IMR-90 (cell line): ENCODE results near the gene AP2B1. TPM values are rescaled to one million over a fixed set of nuclear protein-coding genes. Genes with fewer than 3 reads are reported as not detected.

Source experiments
- ATAC-seq: fragments of 200-7000 bp; cut with Tn5 transposase; 2 replicates; pipeline ENCODE4 v1.9.1; 2020; ENCODE audit warnings: low read depth, mild to moderate bottlenecking, moderate library complexity
- BruUV-seq: library from RNA; stranded (reverse); fragments of 400-500 nt; replicated peaks from 2 replicates; lab custom pipeline; 2021; lab: Mats Ljungman, UMichigan
- CTCF ChIA-PET: fragments of 300-600 bp; formaldehyde crosslinking; extraction: SDS; loops from one replicate; lab custom pipeline; 2021; ENCODE audit warnings: antibody characterized with exemption; lab: Yijun Ruan, JAX
- POLR2A ChIA-PET: fragments of 300-600 bp; sonication (Branson Sonifier 250); formaldehyde crosslinking; loops from one replicate; lab custom pipeline; 2022; ENCODE audit warnings: antibody characterized with exemption; ENCODE audit not compliant: unreplicated experiment; lab: Charles Lee
- DNase-seq: peaks from one replicate; pipeline ENCODE4 v3.0.0; 2013
- H2AFZ ChIP-seq: replicated peaks from 2 replicates; pipeline ENCODE3; 2013; ENCODE audit warnings: low read length, mild to moderate bottlenecking; ENCODE audit not compliant: poor library complexity
- H2AK5ac ChIP-seq: 2 replicates; pipeline ENCODE4 v1.6.1; 2013; ENCODE audit warnings: low read depth, low read length, inconsistent platforms
- H2AK9ac ChIP-seq: replicated peaks from 2 replicates; pipeline ENCODE3; 2013; ENCODE audit warnings: mild to moderate bottlenecking, low read depth, low read length, moderate library complexity; ENCODE audit not compliant: poor library complexity
- H2BK120ac ChIP-seq: 2 replicates; pipeline ENCODE4 v1.6.1; 2013; ENCODE audit warnings: low read depth, low read length, inconsistent platforms
- H2BK15ac ChIP-seq: 3 replicates; pipeline ENCODE4 v1.6.1; 2013; ENCODE audit warnings: low read depth, low read length, inconsistent platforms
- H2BK20ac ChIP-seq: 2 replicates; pipeline ENCODE4 v1.6.1; 2013; ENCODE audit warnings: low read depth, mild to moderate bottlenecking, inconsistent platforms, low read length, moderate library complexity
- H2BK5ac ChIP-seq: 2 replicates; pipeline ENCODE4 v1.6.1; 2013; ENCODE audit warnings: mild to moderate bottlenecking, low read depth, low read length, inconsistent platforms; ENCODE audit not compliant: poor library complexity, severe bottlenecking
- H3K14ac ChIP-seq: replicated peaks from 2 replicates; pipeline ENCODE4 v1.6.1; 2013; ENCODE audit warnings: low read depth, low read length, inconsistent platforms
- H3K18ac ChIP-seq: 2 replicates; pipeline ENCODE4 v1.6.1; 2013; ENCODE audit warnings: low read depth, low read length, control low read depth
- H3K23ac ChIP-seq: 2 replicates; pipeline ENCODE4 v1.6.1; 2013; ENCODE audit warnings: low read depth, low read length, inconsistent platforms
- H3K27ac ChIP-seq: 2 replicates; pipeline ENCODE4 v1.5.1; 2013; ENCODE audit warnings: mild to moderate bottlenecking, control low read depth, low read length; ENCODE audit not compliant: insufficient read depth
- H3K27me3 ChIP-seq: 2 replicates; pipeline ENCODE4 v1.6.1; 2013; ENCODE audit warnings: low read length; ENCODE audit not compliant: control insufficient read depth, insufficient read depth
- H3K36me3 ChIP-seq: 2 replicates; pipeline ENCODE4 v1.6.1; 2013; ENCODE audit warnings: low read length, mixed read lengths; ENCODE audit not compliant: control insufficient read depth, insufficient read depth
- H3K4ac ChIP-seq: 2 replicates; pipeline ENCODE4 v1.6.1; 2013; ENCODE audit warnings: low read depth, low read length, inconsistent platforms
- H3K4me1 ChIP-seq: 2 replicates; pipeline ENCODE4 v1.6.1; 2013; ENCODE audit warnings: low read length, mixed read lengths; ENCODE audit not compliant: control insufficient read depth, insufficient read depth
- H3K4me2 ChIP-seq: 2 replicates; pipeline ENCODE4 v1.6.1; 2013; ENCODE audit warnings: low read depth, mild to moderate bottlenecking, control low read depth, low read length, moderate library complexity
- H3K4me3 ChIP-seq: 2 replicates; pipeline ENCODE4 v1.5.1; 2013; ENCODE audit warnings: low read depth, mild to moderate bottlenecking, control low read depth, low read length, moderate library complexity; ENCODE audit not compliant: insufficient read depth
- H3K56ac ChIP-seq: 2 replicates; pipeline ENCODE4 v1.6.1; 2013; ENCODE audit warnings: low read length, inconsistent platforms; ENCODE audit not compliant: insufficient read depth; ENCODE audit errors: extremely low read depth
- H3K79me1 ChIP-seq, 2 experiments: 2 replicates each; pipeline ENCODE4 v1.6.1; 2013; ENCODE audit warnings: low read length in 2 of 2, inconsistent platforms in 1 of 2, low read depth in 1 of 2
- H3K9ac ChIP-seq: 2 replicates; pipeline ENCODE4 v1.6.1; 2013; ENCODE audit warnings: low read depth, low read length, control low read depth
- H3K9me1 ChIP-seq: 2 replicates; pipeline ENCODE4 v1.6.1; 2013; ENCODE audit warnings: low read length, inconsistent platforms; ENCODE audit not compliant: insufficient read depth
- H3K9me3 ChIP-seq: 2 replicates; pipeline ENCODE4 v1.6.1; 2013; ENCODE audit warnings: low read length; ENCODE audit not compliant: control insufficient read depth, insufficient read depth
- H4K20me1 ChIP-seq: 2 replicates; pipeline ENCODE4 v1.6.1; 2013; ENCODE audit warnings: low read length, inconsistent platforms; ENCODE audit not compliant: insufficient read depth
- H4K5ac ChIP-seq: 2 replicates; pipeline ENCODE4 v1.6.1; 2013; ENCODE audit warnings: mild to moderate bottlenecking, low read depth, low read length, control low read depth
- H4K8ac ChIP-seq, 2 experiments: 2 replicates each; pipeline ENCODE4 v1.6.1; 2013; ENCODE audit warnings: low read depth in 2 of 2, low read length in 2 of 2, control low read depth in 1 of 2, inconsistent platforms in 1 of 2
- H4K91ac ChIP-seq: 2 replicates; pipeline ENCODE4 v1.6.1; 2013; ENCODE audit warnings: low read depth, low read length, inconsistent platforms; ENCODE audit not compliant: insufficient read depth
- BHLHE40 ChIP-seq: fragments of 150-350 bp; IDR thresholded peaks from 2 replicates; pipeline ENCODE4 v1.6.1; 2016; ENCODE audit warnings: mild to moderate bottlenecking, low read depth, low read length
- CEBPB ChIP-seq: IDR thresholded peaks from 2 replicates; pipeline ENCODE4 v1.6.1; 2012; ENCODE audit warnings: low read depth, low read length, improper control_type of control experiment
- CHD1 ChIP-seq: IDR thresholded peaks from 2 replicates; pipeline ENCODE4 v1.6.1; 2012; ENCODE audit warnings: low read depth, low read length, improper control_type of control experiment
- CTCF ChIP-seq: conservative IDR thresholded peaks from 2 replicates; pipeline ENCODE4 v1.5.1; 2012; ENCODE audit warnings: mild to moderate bottlenecking, low read depth, low read length, improper control_type of control experiment
- ELK1 ChIP-seq: fragments of 150-350 bp; IDR thresholded peaks from 2 replicates; pipeline ENCODE4 v1.6.1; 2016; ENCODE audit warnings: low read depth, mild to moderate bottlenecking, low read length, moderate library complexity, borderline replicate concordance
- MAFK ChIP-seq: IDR thresholded peaks from 2 replicates; pipeline ENCODE4 v1.6.1; 2012; ENCODE audit warnings: low read depth, low read length, improper control_type of control experiment
- MAZ ChIP-seq: IDR thresholded peaks from 2 replicates; pipeline ENCODE4 v1.6.1; 2012; ENCODE audit warnings: low read depth, mild to moderate bottlenecking, low read length, improper control_type of control experiment, moderate library complexity, borderline replicate concordance
- MXI1 ChIP-seq: IDR thresholded peaks from 2 replicates; pipeline ENCODE4 v1.6.1; 2012; ENCODE audit warnings: low read depth, mild to moderate bottlenecking, low read length, moderate library complexity, borderline replicate concordance
- NFE2L2 ChIP-seq: fragments of 150-350 bp; IDR thresholded peaks from 2 replicates; pipeline ENCODE4 v1.6.1; 2016; ENCODE audit warnings: low read depth, mild to moderate bottlenecking, low read length
- POLR2A ChIP-seq: IDR thresholded peaks from 2 replicates; pipeline ENCODE4 v1.6.1; 2012; ENCODE audit warnings: mild to moderate bottlenecking, low read depth, low read length
- RAD21 ChIP-seq: IDR thresholded peaks from 2 replicates; pipeline ENCODE4 v1.6.1; 2012; ENCODE audit warnings: low read length, improper control_type of control experiment
- RCOR1 ChIP-seq: IDR thresholded peaks from 2 replicates; pipeline ENCODE4 v1.6.1; 2012; ENCODE audit warnings: mild to moderate bottlenecking, low read length, improper control_type of control experiment; ENCODE audit not compliant: insufficient replicate concordance
- RFX5 ChIP-seq: IDR thresholded peaks from 2 replicates; pipeline ENCODE4 v1.8.0; 2012; ENCODE audit warnings: low read depth, mild to moderate bottlenecking, low read length, moderate library complexity
- SMC3 ChIP-seq: fragments of 150-350 bp; IDR thresholded peaks from 2 replicates; pipeline ENCODE4 v1.6.1; 2016; ENCODE audit warnings: low read depth, mild to moderate bottlenecking, antibody characterized with exemption, low read length, moderate library complexity
- WGBS, 2 experiments: methylation state at CpG; one replicate each; pipeline versions ENCODE4 v1.1.5 to v1.1.7; 2013; ENCODE audit warnings: missing lambda C conversion rate in 2 of 2; ENCODE audit not compliant: insufficient read length in 1 of 2; ENCODE audit errors: extremely low coverage in 2 of 2; 5-methylcytosine and 5-hydroxymethylcytosine counted together
- dilution Hi-C: fragments of 300-500 bp; cut with HindIII; formaldehyde crosslinking; loops from one replicate; pipeline ENCODE4 v1.14.3; 2018; ENCODE audit warnings: low sequenced_read_pairs; ENCODE audit not compliant: unreplicated experiment
- in situ Hi-C: fragments of 300-500 bp; cut with MboI; formaldehyde crosslinking; loops from 3 replicates; pipeline ENCODE4 v1.14.3; 2019; ENCODE audit warnings: low sequenced_read_pairs, inconsistent platforms, mixed read lengths
- intact Hi-C: fragments of 100-400 bp; cut with micrococcal nuclease; formaldehyde crosslinking; loops from 2 replicates; pipeline ENCODE4 v1.10.0; 2022
- polyA plus RNA-seq, 3 experiments: library from polyadenylated mRNA; depleted of rRNA; stranded (reverse); fragments of >200 nt; gene quantifications; 2 replicates each; pipeline ENCODE4 v1.2.3, GENCODE V29; 2012; ENCODE audit warnings: low replicate concordance in 1 of 3
- total RNA-seq: library from RNA; depleted of rRNA; stranded (reverse); fragments of >200 nt; gene quantifications from 2 replicates; pipeline ENCODE4 v1.2.3, GENCODE V29; 2012

Gene AP2B1
- total and polyA plus RNA-seq, 2 of the 4 experiments (the other 2 are of a cell fraction): 102 to 125 TPM

- dilution Hi-C loops: no loop called here
- ATAC-seq: peak; percentile 86
- Histone ChIP-seq H3K79me1 (peaks cover 29 to 30% of the 10 kb centered on the region in 2 experiments), H3K36me3 (peaks cover 29% of the 10 kb centered on the region), H3K4me1 (peaks cover 10% of the 10 kb centered on the region), H4K91ac (peak overlapping the region; percentile 39; the same call in 1 of the 2 replicates), H2BK120ac (peak overlapping the region; percentile 73), H3K4ac (peak overlapping the region; percentile 64), H2BK15ac (no peak overlapping the region), H2AFZ (no peak overlapping the region), H4K20me1 (no peaks in the 10 kb centered on the region), H2AK5ac (no peak overlapping the region), H3K18ac (peak overlapping the region; percentile 35), H4K8ac (peak overlapping the region in 1 of 2 experiments; percentile 63; a peak in 1 of 4 replicates), H3K23ac (peak overlapping the region; percentile 25; the same call in 1 of the 2 replicates), H3K9me3 (no peaks in the 10 kb centered on the region), H3K4me3 (no peak overlapping the region), H3K9me1 (0 out of 2 replicates have a peak, but pooled peaks cover 5% of the 10 kb centered on the region), H3K4me2 (peak overlapping the region; percentile 13), H3K9ac (peak overlapping the region; percentile 39), H3K27me3 (no peaks in the 10 kb centered on the region), H3K14ac (peak overlapping the region; percentile 66), H4K5ac (peak overlapping the region; percentile 85; the same call in 1 of the 2 replicates), H3K27ac (peak overlapping the region; percentile 82; the same call in 1 of the 2 replicates), H3K56ac (0 out of 2 replicates have a peak overlapping the region, but pooled peaks have one; percentile 47), H2BK20ac (0 out of 2 replicates have a peak overlapping the region, but pooled peaks have one; percentile 40), H2AK9ac (peak overlapping the region; percentile 45), H2BK5ac (peak overlapping the region; percentile 92)
- peak; percentile 43 for DNase-seq
- in situ Hi-C loops: no loop called here
- WGBS, 2 experiments: no CpG with 5 or more reads among the region's 3 CpGs
- no TSS peak for BruUV-seq
- intact Hi-C loops: no loop called here
- ChIA-PET CTCF (interaction anchor here (0.6 to 1.9 kb wide), 7 partner anchors 12 to 966 kb away, joined by 3 to 11 read pairs (median 5); no protein-coding TSS in a partner anchor), POLR2A (interaction anchor here (0.6 kb wide), 1 partner anchor 15 kb away, joined by 4 read pairs; no protein-coding TSS in a partner anchor)
- TF ChIP-seq CHD1: no peak
- TF ChIP-seq MAZ: no peak
- no peak for TF ChIP-seq SMC3
- TF ChIP-seq RAD21: no peak
- no peak for TF ChIP-seq MAFK
- TF ChIP-seq ELK1: no peak
- no peak for TF ChIP-seq RFX5
- TF ChIP-seq CTCF: no peak
- no peak for TF ChIP-seq NFE2L2
- no peak for TF ChIP-seq RCOR1
- no peak for TF ChIP-seq MXI1
- TF ChIP-seq BHLHE40: no peak
- no peak for TF ChIP-seq POLR2A
- no peak for TF ChIP-seq CEBPB
Measured at GRCh38 chr17:35607239-35607847, 20.2 kb downstream of the AP2B1 start.
